GM12874 (cell line): ENCODE results near the gene ZRANB1.

ENCODE experiments used
- CTCF ChIP-seq: IDR thresholded peaks from 2 replicates; pipeline ENCODE4 v1.5.1; 2011; ENCODE audit warnings: low read depth, mild to moderate bottlenecking, control low read depth, low read length, moderate library complexity; ENCODE audit not compliant: insufficient read depth

The ZRANB1 gene

GRCh38 chr10:124916098-124916584 is 25.8 kb upstream of the ZRANB1 start:
- no peak for TF ChIP-seq CTCF

- TF ChIP-seq CTCF, result no peak
Measured at GRCh38 chr10:124916585-124917427, 25.1 kb upstream of the ZRANB1 start.

GRCh38 chr10:124917428-124918190 is 24.3 kb upstream of the ZRANB1 start:
- no peak for TF ChIP-seq CTCF

GRCh38 chr10:124918191-124918830 is 23.6 kb upstream of the ZRANB1 start:
- no peak for TF ChIP-seq CTCF

GRCh38 chr10:124918906-124919305 is 23.0 kb upstream of the ZRANB1 start:
- TF ChIP-seq CTCF, result no peak

GRCh38 chr10:124921261-124921660 is 20.7 kb upstream of the ZRANB1 start:
- no peak for TF ChIP-seq CTCF

GRCh38 chr10:124923684-124924083 is 18.2 kb upstream of the ZRANB1 start:
- no peak for TF ChIP-seq CTCF
